K562 (cell line): ENCODE data around the gene KIF6.

ENCODE experiments used
- EZH2 ChIP-seq: IDR thresholded peaks from 2 replicates; pipeline ENCODE4 v1.6.1; 2012; ENCODE audit warnings: low read depth, mild to moderate bottlenecking, inconsistent platforms, low read length, borderline replicate concordance
- RFX1 ChIP-seq: fragments of 450-650 bp; IDR thresholded peaks from 2 replicates; pipeline ENCODE4 v1.6.1; 2016; ENCODE audit warnings: mild to moderate bottlenecking, moderate library complexity
- U2AF2 ChIP-seq: fragments of 200-400 bp; formaldehyde crosslinking; optimal IDR thresholded peaks from 2 replicates; pipeline ENCODE3; 2017; ENCODE audit warnings: low read depth, mild to moderate bottlenecking, low read length

DNA sequence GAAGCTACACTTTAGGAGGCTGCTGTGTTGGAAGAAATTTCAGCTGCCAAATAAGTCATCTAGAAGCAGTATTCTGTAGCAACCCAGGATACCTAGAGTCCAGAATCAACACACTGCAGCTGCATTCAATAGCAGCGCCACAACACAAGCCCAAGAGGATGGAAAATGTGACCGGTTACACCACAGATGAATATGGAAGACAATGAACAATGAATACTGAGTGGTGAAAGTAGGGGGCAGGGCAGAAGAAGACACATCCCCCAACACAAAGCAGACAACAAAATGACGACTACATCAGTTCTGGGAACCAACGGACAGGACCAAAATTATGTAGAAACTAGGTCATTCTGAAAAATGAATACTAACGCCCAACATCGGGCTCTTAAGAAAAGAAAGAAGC is 38.2 kb downstream of the KIF6 start:
- TF ChIP-seq EZH2, result no peak
- no peak for TF ChIP-seq RFX1
- TF ChIP-seq U2AF2, result no peak
